Right ventricle myocardium superior (tissue), 1 donor: ENCODE results near the gene TTC23. TPM values are rescaled to one million over a fixed set of nuclear protein-coding genes. Genes with fewer than 3 reads are reported as not detected.
A peak's percentile ranks its signal among the peaks of the same experiment; 100 is the strongest.

Experiments
- ATAC-seq: fragments of 200-7000 bp; cut with Tn5 transposase; one replicate; pipeline ENCODE4 v1.9.1; 2020; ENCODE audit warnings: mild to moderate bottlenecking; ENCODE audit not compliant: poor library complexity
- DNase-seq: peaks from one replicate; pipeline ENCODE4 v3.0.0-alpha.2; 2020
- intact Hi-C: fragments of 100-400 bp; cut with DNase I; formaldehyde crosslinking; loops from one replicate; pipeline ENCODE4 v1.11.2; 2022
- long read RNA-seq: library from polyadenylated mRNA; unstranded; transcript quantifications from one replicate; pipeline ENCODE4 v2.0.0, GENCODE V29; 2021
- total RNA-seq: library from RNA; stranded (reverse); fragmentation: NEBNext Ultra II Directional; extraction: Animal tissue kit (Norgen Biotek cat#: 25700); gene quantifications from one replicate; pipeline ENCODE4 v1.2.1, GENCODE V29; 2021
- donor health status: DM: no; HTN: yes; CAD: no; lungs with severe emphysema.

TTC23 gene, protein sequence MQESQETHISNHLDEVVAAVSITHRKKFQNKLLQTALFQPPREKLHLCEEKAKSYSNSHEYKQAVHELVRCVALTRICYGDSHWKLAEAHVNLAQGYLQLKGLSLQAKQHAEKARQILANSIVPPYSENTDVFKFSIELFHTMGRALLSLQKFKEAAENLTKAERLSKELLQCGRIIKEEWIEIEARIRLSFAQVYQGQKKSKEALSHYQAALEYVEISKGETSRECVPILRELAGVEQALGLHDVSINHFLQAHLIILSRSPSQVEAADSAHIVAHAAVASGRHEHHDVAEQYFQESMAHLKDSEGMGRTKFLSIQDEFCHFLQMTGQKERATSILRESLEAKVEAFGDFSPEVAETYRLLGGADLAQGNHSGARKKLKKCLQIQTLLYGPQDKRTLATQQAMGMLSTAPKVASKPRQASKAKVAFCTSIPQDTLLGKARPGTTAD
- total RNA-seq: 8.7 TPM
- long read RNA-seq, partial matches to known transcripts: 0 of 9 reads
- long read RNA-seq, other reads (novel, unspliced or antisense): 9 of 9 reads

DNA sequence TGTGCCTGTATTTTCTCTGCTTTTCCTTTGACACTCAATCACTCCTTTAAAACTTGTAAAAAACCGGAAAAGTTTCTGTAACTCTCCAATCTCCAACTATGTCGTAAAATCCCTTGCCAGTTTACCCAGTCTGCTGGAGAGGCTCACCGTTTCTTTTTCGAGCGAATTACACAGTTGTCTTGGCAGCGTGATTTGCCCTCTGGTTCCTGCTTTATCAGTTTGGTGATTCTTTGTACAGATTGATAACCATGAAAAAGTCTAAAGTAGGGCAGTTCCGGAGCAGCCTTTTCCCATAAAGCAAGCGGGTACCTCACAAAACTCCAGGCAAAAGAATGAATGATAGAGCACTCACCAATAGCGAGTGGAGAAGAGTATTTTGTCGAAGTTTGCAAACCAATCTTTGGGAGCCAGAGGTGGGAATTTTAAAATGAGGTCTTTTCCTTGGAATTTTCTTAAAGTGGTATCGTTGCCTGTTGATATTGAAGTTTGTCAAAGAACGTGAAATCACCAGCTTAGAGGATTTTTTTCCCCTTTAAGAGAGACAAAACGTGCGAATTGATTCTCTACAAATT is at the start of gene TTC23:
Gene TTC23, minus strand, starts transcription at position 312 of the 572 bp plus-strand sequence. CDS start 20,869 bp downstream, outside the sequence.
- ATAC-seq: peak; percentile 42
- no peak for DNase-seq
- intact Hi-C loops: no loop called here

DNA sequence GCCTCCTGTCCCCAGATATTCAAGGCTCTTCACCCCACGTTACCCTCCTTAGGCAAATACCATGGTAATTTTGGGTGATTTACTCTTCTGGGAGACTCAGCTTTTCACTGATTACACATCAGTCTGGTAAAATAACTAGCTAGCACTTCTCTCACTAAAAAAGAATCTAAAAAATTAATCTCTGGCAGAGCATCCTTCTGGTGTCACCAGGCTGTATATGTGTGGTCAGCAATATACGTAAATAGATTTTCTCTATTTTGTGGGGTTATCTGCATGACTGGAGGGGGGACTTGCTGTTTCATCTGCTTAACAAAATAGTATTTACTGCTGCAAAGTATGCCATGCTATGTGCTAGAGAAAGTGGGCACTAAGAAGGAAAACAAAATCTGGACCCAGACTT is 47.0 kb upstream of the TTC23 start:
- no peak for ATAC-seq
- no peak for DNase-seq
- intact Hi-C loops: loop anchor here (10.0 kb wide), 1 partner anchor 98 kb away; no protein-coding TSS in a partner anchor

DNA sequence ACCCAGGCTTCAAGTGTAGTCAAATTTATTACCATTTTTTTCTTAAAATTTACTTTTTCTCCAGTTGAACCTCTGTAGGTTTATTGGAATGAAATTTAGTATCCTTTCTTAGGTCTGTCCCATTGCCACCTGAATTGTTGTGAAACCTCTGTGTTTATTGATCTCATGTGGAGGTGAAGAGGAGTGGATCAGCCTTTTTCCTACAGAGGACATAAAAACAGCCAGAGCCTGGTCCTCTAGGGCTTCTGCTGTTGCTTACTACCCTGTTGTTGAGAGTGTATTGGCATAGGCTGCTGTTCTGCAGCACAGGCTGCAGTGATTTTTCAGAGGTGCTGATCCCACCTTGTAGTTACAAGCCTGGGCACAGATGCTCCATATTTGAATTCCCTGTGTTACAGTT is 46.5 kb upstream of the TTC23 start:
- intact Hi-C loops: loop anchor here (10.0 kb wide), 1 partner anchor 99 kb away; no protein-coding TSS in a partner anchor
- no peak for ATAC-seq
- DNase-seq: no peak

DNA sequence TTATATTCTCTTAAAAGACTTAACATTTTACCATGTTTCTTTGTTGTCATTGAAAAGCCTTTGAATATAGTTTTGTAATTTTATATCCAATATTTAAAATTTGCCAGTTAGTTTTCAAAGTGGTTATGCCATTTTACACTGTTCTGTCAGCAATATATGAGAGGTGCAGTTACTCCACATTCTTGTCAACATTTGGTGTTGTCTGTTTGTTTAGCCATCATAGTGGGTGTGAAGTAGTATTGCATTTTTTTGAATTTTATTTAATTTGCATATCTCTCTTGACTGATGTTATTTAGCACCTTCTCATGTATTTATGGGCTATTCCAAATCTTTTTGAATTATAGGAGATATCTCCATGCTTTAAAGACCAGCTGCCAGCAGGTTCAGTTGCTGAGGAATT is 42.3 kb upstream of the TTC23 start:
- DNase-seq (no peak), ATAC-seq (no peak)
- intact Hi-C loops: loop anchor here (10.0 kb wide), 1 partner anchor 103 kb away; no protein-coding TSS in a partner anchor

DNA sequence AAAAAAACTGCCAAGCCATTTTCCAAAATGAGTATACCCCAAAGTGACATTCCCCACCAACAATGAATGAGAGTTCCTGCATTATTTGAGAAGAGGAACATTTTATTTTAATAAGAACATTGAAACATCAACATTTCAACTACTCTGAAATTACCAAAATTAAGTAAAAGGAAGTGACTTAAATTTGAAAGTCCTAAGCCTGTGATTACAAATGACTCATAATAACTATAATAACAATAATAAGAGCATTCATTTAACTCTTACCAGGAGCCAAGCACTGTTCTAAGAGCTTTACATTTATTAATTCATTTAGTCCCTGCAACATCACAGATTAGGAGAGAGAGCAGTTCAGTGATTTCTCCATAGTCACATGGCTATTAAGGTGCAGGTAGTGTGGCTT is 34.3 kb upstream of the TTC23 start:
- intact Hi-C loops: loop anchor here (10.0 kb wide), 1 partner anchor 71 kb away; no protein-coding TSS in a partner anchor
- ATAC-seq (no peak), DNase-seq (no peak)

DNA sequence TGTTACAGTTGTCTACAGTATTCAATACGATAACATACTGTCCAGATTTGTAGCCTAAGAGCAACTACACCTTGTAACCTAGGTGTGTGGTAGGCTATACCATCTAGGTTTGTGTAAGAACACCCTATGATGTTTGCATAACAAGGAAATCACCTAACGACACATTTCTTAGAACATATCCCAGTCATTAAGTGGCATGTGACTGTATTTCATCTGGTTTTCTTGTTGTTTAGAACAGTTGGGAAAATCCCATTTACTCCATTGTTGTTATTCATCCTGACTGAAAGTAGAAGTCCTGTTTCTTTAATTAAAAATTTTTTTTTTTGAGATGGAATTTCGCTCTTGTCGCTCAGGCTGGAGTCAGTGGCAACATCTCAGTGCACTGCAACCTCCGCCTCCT is 33.2 kb upstream of the TTC23 start:
- intact Hi-C loops: loop anchor here (10.0 kb wide), 1 partner anchor 72 kb away; no protein-coding TSS in a partner anchor
- DNase-seq (no peak), ATAC-seq (no peak)

DNA sequence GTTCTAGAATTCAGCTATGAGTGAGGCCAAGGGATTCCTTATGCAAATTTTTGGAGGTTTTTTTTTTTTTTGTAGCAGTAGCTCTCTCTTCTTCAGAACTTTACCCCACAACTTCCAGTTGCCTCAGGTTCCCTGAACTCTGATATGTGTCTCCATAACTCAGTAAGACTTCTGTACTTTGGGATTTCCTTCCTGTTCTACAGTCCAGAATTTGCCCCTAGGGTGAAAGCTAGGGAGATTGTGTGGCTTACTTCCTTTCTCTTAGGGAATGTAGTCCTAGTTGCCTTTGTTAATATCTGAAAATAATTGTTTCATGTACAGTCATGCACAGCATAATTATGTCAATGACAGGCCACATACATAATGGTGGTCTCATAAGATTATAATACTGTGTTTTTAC is 32.7 kb upstream of the TTC23 start:
- ATAC-seq (no peak), DNase-seq (no peak)
- intact Hi-C loops: loop anchor here (10.0 kb wide), 1 partner anchor 73 kb away; no protein-coding TSS in a partner anchor

DNA sequence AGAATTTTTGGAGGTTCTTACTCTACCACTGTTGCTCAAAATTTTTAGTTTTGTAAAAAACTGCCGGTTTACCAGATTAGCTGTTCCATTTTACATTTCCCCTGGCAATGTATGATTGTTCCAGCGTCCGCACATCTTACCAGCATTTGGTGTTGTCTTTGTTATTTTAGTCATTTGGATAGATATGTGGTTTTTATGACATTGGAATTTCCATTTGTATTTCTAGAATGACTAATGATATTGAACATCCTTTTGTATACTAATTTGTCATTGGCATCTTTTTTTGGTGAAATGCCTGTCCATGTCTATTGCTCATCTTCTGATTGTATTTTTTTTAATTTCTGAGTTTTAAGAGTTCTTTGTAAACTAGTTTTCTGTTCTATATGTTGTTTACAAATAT is 30.4 kb upstream of the TTC23 start:
- DNase-seq (no peak), ATAC-seq (no peak)
- intact Hi-C loops: loop anchor here (10.0 kb wide), 1 partner anchor 75 kb away; no protein-coding TSS in a partner anchor

DNA sequence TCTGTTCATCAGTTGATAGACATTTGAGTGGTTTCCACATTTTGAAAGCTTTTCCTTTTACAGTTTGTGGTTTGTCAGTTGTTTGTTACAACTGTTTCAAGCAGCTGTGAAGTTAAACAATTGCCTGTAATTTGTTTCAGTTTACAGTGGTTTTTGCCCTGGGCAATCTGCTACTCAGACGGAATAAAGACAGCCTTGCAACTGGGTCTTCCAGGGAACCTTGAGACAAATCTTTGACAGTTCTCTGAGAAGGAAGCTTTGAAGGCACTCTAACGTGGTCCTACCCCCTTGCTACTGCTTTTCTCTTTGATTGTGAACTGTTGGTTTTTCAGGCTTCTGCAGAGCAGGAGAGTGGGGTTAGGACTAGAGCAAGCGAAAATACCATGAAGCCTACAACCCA is 29.9 kb upstream of the TTC23 start:
- ATAC-seq (no peak), DNase-seq (no peak)
- intact Hi-C loops: no loop called here

DNA sequence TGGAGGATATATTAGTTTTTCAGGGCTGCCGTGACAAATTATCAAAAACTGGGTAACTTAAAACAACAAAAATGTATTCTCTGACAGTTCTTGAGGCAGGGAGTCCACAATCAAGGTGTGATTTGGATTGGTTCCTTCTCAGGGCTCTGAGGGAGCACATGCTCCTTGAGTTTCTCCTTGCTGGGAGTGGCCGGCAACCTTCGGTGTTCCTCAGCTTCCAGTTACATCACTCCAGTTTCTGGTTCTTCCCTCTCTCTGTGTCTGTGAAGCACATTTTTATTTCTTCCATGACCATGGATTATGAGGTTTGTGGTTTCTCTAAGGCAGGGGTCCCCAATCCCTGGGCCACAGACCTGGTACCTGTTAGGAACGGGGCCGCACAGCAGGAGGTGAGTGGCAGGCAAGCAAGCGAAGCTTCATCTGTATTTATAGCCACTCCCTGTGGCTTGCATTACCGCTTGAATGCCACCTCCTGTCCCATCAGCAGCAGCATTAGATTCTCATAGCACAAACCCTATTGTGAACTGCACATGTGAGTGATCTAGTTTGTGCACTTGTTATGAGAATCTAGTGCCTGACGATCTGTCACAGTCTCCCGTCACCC is 26.2 kb upstream of the TTC23 start:
- no peak for DNase-seq
- ATAC-seq: no peak
- intact Hi-C loops: no loop called here

DNA sequence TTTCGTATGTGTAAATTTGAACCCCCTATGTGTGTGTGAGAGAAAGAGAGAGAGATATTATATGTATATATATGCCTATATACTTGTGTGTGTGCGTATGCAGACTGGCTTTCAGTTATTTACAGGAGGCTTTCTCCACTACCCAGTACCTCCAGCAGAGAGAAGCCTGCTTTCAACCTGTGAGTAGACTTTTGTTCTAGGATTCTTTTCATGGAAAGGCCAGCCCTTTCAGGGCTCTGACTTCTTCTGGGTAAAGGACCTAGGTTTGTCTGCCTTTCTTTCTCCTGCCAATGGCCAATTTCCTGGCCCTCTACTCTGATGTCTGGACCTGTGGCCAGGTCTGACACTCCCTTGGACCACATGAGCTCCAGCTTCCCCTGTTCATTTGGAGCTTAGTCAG is 25.7 kb upstream of the TTC23 start:
- intact Hi-C loops: no loop called here
- DNase-seq: no peak
- no peak for ATAC-seq

DNA sequence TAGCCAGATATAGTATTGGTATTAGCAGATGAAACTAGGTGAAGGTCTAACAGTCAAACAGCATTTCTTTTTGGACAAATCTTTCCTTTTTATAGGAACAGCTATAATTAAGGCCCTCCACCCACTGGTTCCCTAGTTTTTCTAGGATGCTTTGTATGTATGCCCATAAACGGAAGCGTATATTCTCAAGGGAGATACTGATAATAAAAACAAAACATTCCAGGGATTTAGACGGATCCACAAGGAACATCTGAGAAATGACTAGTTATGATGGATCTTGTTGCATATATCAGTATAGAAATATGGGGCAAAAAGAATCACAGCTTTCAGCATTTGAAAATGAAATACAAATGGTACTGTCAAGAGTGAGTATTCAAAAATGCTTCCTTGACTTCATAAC is 24.4 kb upstream of the TTC23 start:
- intact Hi-C loops: no loop called here
- ATAC-seq (no peak), DNase-seq (no peak)

DNA sequence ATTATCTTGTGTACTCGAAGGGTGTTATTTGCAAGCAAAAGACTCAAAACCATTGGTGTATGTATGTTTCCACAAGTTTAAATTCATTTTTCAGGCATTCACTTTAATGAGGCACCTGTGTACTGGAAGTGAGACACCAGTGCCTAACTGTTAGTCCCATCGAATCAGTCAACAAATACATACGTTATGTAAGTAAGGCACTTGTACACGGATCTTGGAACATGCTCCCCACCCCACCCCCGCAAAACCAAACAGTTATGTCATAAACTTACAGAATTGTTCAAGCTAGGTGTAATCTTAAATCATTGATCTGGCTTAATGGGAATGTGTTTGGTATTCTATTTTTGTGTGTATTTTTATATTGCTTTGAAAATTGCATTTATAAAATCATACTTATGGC is 19.1 kb upstream of the TTC23 start:
- DNase-seq: no peak
- no peak for ATAC-seq
- intact Hi-C loops: no loop called here

DNA sequence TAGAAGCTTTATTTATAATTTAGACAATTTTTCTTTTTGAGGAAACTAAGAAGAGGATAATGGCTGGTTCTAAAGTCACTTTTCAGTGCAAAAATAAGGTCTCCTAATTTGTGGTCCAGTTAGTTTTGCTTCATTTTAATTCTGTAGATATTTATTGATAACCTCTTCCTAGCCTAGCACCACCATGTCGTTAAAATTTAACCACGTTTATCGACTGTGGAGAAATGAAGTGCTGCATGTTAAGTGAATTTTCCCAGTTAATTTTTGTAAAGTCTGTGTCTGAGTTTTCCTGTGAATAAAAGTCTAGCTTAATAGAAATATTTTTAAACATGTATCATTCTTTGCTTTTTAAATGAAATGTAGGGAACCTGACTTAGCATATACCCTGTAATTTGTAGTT is 18.6 kb upstream of the TTC23 start:
- ATAC-seq: no peak
- intact Hi-C loops: no loop called here
- no peak for DNase-seq

DNA sequence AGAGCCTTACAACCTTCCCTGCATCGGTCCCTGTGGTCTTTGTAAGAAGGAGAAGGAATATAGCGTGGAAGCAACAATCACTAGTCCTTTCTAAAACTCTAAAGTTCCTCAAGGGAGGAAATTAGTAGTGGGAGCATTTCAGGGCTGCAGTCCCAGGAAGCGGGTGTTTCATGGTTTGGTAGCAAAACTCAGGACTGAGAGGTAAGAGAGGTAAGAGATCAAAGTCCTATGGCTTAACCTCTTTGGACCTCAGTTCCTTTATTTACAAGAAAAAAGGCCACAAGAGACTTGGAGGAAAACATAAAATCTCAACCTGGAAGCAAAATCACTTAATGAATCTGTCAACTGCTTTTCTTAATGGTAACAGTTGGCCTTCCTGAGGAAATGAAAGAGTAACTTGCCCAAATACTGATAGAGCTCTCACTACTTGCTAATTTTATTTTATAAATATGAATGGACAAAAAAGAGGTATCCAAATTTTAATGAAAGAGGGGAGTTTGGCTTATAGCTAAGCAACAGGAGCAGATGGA is 16.2 kb upstream of the TTC23 start:
- intact Hi-C loops: no loop called here
- ATAC-seq: no peak
- DNase-seq: no peak

DNA sequence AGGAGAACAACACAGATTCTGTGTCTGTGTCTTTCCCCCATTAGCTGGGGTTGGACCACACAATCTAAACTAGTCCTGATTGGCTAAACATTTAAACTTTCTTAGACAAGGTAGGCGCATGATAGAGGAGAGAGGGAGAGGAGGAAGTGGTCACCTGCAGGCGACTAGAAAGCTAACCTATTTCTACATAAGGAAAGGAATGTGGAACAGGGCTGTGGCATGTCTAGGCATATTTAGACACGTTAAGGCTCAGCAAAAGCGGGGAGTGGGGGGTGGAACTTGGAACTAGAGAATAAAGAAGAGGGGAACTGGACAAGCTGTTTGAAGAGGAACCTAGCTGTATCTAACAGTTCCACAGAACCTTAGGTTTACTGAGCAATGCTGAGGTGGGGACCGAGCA is 14.7 kb upstream of the TTC23 start:
- ATAC-seq (no peak), DNase-seq (no peak)
- intact Hi-C loops: no loop called here

DNA sequence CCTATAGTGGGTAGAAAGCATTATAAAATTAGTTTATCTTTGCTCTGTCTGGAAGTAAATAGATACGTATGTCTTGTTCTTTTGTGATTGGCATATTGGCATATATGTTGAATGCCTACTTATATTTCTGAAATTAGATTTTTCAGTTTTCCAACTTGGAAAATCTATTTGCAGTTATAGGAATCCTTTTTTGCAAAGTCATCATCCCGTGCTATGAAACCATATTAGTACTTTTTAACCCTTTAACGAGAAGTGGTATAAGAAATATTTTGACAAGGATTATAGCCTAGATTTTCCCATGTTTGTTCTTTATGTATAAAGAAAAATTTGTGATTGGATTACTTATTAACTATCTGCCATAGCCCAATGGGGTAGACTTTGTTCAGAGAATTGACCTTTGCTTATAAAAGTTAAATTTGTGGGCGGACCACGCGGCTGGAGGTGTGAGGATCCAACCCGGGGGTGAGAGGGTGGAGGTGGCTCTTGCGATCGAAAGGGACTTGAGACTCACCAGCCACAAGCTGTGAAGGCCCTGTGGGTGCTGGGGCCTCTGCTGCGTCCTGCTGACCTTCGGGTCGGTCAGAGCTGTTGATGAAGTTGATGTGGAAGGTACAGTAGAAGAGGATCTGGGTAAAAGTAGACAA is 7.8 kb upstream of the TTC23 start:
- ATAC-seq: no peak
- intact Hi-C loops: no loop called here
- DNase-seq: no peak

DNA sequence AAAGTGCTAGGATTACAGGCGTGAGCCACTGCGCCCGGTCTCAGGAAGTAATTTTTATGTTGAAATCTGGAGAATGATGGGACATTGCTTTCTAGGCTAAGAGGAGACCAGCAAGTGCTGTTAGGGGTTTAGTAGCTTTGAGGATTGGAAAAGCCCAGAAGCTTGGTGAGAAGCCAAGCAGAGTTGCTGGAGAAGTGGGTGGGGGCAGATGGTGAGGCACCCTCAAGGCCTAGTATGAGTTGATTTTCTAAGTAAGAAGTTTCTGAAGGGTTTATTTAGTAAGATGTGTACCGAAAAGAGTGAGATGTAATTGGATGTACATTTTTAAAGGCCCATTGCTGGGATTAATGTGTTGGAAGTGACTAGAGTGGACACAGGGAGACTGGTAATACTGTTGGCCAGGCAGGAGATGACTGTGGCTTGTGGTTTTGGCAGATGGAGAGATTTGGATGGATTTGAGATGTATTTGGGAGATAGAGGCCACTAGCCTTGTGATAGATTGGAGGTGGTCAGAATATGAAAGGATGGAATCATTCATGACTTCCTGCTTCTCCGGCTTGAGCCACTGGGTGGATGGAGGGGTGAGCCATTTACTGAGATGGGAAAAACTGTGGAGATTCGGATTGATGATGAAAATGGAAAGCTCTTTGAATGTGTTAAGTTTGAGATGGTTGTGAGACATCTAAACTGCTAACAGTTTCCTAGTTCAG is 4.2 kb upstream of the TTC23 start:
- DNase-seq (no peak), ATAC-seq (no peak)
- intact Hi-C loops: no loop called here
